Fibroblast of pulmonary artery (primary cell): ENCODE data around the gene MAPK13.

Source experiments
- DNase-seq: peaks from one replicate; pipeline ENCODE4 v3.0.0-alpha.2; 2010; ENCODE audit warnings: low read depth
- H3K4me3 ChIP-seq: replicated peaks from 2 replicates; pipeline ENCODE4 v1.5.1; 2011; ENCODE audit warnings: low read depth, mild to moderate bottlenecking, control low read depth, low read length, moderate library complexity
- TF ChIP-seq, protein P1 (sequence below): IDR thresholded peaks from 2 replicates; pipeline ENCODE4 v1.5.1; 2011; ENCODE audit warnings: mild to moderate bottlenecking, control low read depth, low read length, inconsistent platforms; ENCODE audit errors: missing control alignments

The MAPK13 gene

DNA sequence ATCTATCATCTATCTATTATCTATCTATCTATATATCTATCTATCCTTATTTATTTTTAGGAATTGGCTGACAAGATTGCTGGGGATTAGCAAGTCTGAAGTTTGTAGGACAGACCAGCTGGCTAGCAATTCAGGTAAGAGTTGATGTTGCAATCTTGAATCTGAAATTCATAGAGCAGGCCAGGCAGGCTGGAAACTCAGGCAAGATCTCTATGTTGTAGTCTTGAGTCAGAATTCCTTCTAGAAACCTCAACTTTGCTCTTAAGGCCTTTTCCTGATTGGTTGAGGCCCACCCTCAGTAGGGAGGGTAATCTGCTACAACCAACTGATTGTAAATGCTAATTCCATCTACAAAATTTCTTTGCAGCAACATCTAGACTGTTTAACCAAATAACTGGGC, 19.2 kb downstream of the MAPK13 start:
- H3K4me3 ChIP-seq, result no peak overlapping the region
- TF ChIP-seq, protein P1, sequence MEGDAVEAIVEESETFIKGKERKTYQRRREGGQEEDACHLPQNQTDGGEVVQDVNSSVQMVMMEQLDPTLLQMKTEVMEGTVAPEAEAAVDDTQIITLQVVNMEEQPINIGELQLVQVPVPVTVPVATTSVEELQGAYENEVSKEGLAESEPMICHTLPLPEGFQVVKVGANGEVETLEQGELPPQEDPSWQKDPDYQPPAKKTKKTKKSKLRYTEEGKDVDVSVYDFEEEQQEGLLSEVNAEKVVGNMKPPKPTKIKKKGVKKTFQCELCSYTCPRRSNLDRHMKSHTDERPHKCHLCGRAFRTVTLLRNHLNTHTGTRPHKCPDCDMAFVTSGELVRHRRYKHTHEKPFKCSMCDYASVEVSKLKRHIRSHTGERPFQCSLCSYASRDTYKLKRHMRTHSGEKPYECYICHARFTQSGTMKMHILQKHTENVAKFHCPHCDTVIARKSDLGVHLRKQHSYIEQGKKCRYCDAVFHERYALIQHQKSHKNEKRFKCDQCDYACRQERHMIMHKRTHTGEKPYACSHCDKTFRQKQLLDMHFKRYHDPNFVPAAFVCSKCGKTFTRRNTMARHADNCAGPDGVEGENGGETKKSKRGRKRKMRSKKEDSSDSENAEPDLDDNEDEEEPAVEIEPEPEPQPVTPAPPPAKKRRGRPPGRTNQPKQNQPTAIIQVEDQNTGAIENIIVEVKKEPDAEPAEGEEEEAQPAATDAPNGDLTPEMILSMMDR, result no peak
- DNase-seq, result no peak

DNA sequence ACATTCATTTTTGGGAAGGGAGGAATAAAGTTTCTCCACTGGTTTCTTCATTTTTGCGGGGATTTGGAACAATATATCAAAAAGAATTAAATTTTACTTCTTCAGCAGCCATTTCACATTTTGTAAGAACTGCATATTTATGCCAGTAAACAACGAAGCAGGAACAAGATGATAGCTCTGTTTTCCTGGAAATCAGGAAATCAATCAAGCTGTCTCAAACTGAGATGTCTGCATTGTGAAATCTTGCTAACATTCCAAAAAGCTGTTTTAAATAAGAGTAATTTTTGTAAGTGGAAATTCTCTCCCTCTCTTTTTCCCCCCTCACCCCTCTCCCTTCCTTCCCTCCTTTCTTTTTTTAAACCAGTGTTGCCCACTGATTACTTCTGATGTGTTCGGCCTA, 20.0 kb downstream of the MAPK13 start:
- H3K4me3 ChIP-seq, result no peak overlapping the region
- TF ChIP-seq, protein P1, result no peak
- peak; percentile 31 for DNase-seq

DNA sequence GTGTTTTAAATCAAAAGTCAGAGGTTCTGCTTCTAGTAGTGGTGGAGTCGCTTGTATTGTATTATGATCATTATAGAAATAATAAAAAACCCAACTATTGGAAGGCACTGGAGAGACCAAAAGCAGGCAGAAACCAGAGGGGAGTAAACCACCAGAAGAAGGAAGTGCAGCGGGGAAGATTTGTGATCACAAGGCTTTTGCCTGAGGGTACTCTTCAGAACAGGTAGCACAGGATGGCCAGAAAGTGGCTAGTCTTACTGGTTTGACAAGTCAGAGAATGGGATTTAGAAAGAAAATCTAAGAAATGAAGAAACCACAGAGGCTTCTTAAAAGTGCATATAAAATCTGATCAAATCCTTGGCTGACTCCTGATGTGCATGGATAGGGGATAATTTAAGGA, 24.0 kb downstream of the MAPK13 start:
- no peak overlapping the region for H3K4me3 ChIP-seq
- DNase-seq, result no peak
- TF ChIP-seq, protein P1, result no peak

DNA sequence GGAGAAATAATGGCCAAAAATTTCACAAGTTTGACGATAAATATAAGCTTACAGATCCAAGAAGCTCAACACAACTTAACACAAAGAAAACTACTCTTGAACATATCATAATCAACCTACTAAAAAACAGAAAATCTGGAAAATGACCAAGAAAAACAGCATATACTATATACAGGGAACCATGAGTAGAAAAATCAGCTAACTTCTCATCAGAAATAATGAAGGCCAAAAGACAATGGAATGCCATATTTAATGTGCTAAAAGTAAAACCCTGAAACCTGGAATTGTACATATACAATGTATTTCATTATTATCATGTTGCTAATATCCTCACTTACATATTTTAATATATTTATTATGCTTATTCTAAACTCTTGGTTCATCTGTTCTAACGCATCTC, 25.3 kb downstream of the MAPK13 start:
- TF ChIP-seq, protein P1, result no peak
- no peak for DNase-seq
- H3K4me3 ChIP-seq, result no peak overlapping the region

DNA sequence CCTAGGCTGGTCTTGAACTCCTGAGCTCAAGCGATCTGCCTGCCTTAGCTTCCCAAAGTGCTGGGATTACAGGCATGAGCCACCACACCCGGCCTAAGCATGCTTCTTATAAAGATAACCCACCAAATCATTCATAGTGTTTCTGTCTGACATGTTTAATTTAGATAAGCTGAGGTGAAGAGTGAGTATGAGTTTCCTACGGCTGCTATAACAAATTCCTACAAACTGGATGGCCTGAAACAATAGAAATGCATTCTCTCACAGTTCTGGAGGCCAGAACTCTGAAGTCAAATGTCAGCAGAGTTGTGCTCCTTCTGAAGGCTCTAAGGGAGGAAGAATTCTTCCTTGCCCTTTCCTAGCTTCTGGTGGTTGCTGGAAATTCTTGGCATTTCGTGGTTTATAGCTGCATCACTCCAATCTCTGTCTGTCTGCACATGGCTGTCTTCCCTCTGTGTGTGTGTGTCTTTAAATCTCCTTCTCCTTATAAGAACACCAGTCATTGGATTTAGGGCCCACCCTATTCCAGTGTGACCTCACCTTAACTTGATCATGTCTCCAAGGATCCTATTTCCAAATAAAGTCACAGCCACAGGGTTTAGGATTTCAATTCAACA, 29.9 kb downstream of the MAPK13 start:
- DNase-seq, result peak; percentile 31
- H3K4me3 ChIP-seq, result no peak overlapping the region
- TF ChIP-seq, protein P1, result no peak

DNA sequence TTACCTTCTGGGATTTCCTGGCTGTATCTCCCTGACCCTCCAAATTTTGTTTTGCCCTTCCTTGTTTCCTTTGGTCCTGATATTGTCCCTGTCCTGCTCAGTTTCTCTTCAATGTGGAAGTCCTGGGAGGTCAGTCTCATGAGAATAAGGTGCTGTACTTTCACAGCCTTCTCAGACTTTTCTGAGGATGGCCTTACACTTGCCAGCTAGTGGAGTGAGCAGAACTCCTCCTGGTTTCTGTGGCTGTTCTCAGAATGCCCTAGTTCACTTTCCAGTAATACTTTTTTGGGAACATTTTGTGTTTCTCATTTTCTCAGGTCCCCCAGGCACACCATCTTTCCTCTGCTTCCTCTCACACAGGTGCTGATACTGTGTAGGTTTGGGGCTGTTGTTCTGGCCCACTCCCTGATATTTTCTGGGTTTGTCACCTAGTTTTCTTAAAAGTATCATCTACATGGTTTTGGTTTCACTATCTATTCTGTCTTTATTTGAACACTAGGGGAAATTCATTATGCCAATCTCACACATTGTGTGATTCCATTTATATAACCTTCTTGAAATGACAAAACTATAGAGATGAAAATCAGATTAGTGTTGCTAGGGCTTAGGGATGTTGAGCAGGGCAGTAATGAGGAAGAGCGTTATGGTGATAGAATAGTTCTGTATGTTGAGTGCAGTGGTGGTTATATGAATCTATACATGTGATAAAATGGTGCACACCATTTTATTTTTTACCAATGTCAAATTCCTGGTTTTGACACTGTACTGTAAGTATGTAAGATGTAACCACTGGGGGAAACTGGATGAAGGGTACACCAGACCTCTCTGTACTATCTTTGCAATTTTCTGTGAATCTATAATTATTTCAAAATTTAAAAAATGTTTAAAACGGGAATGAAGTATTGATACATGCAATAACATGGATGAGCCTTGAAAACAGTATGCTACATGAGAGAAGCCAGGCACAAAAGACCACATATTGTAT, 39.0 kb downstream of the MAPK13 start:
- TF ChIP-seq, protein P1, result no peak
- no peak for DNase-seq
- no peak overlapping the region for H3K4me3 ChIP-seq
